Activated naive CD4-positive, alpha-beta T cell (primary cell): Measurements from ENCODE around the gene BASP1.
"Not testable (repeated sequence)": the region's sequence is repeated elsewhere in the genome, so short reads cannot be mapped to it uniquely, and the experiment has no call there.

Experiments used
- DNase-seq, 4 experiments: peaks; one replicate each; lab custom pipeline; 2025; lab: John Stamatoyannopoulos, UW

BASP1 gene

GRCh38 chr5:17319095-17319494 is 101.7 kb downstream of the BASP1 start:
- DNase-seq: not testable (repeated sequence)

GRCh38 chr5:17325770-17326599 is 108.6 kb downstream of the BASP1 start:
- no peak for DNase-seq
